Activated naive CD4-positive, alpha-beta T cell treated with anti-CD3 and anti-CD28 coated beads for 36 hours (primary cell): Measurements from ENCODE around the gene MAGEB6B. TPM values are rescaled to one million over a fixed set of nuclear protein-coding genes. Genes with fewer than 3 reads are reported as not detected.
"Not testable (repeated sequence)": the region's sequence is repeated elsewhere in the genome, so short reads cannot be mapped to it uniquely, and the experiment has no call there.

Source experiments
- CTCF ChIA-PET: fragments of 350-600 bp; sonication (Branson Sonifier 250); formaldehyde crosslinking; loops from one replicate; lab custom pipeline; 2021; ENCODE audit warnings: antibody characterized with exemption; lab: Charles Lee
- DNase-seq: peaks from one replicate; pipeline ENCODE4 v3.0.0-alpha.2; 2020
- H3K27ac Mint-ChIP-seq: one replicate; pipeline ENCODE4 v1.8.0; 2021; ENCODE audit warnings: mild to moderate bottlenecking, mixed read lengths
- H3K27me3 Mint-ChIP-seq: one replicate; pipeline ENCODE4 v1.8.0; 2021; ENCODE audit warnings: low read depth, mixed read lengths
- H3K36me3 Mint-ChIP-seq: one replicate; pipeline ENCODE4 v1.8.0; 2021; ENCODE audit warnings: low read depth, mixed read lengths
- H3K4me1 Mint-ChIP-seq: one replicate; pipeline ENCODE4 v1.8.0; 2021; ENCODE audit warnings: low read depth, mixed read lengths
- H3K4me3 Mint-ChIP-seq: one replicate; pipeline ENCODE4 v1.8.0; 2021; ENCODE audit warnings: mild to moderate bottlenecking, moderate library complexity, mixed read lengths
- H3K9me3 Mint-ChIP-seq: one replicate; pipeline ENCODE4 v1.8.0; 2021; ENCODE audit warnings: mixed read lengths
- intact Hi-C: fragments of 100-400 bp; cut with micrococcal nuclease; formaldehyde crosslinking; loops from one replicate; pipeline ENCODE4 v1.15.1; 2023
- total RNA-seq, 2 experiments: library from RNA; stranded (reverse); gene quantifications; one replicate each; pipeline ENCODE4 v1.2.3, GENCODE V29; 2021

The MAGEB6B gene, protein sequence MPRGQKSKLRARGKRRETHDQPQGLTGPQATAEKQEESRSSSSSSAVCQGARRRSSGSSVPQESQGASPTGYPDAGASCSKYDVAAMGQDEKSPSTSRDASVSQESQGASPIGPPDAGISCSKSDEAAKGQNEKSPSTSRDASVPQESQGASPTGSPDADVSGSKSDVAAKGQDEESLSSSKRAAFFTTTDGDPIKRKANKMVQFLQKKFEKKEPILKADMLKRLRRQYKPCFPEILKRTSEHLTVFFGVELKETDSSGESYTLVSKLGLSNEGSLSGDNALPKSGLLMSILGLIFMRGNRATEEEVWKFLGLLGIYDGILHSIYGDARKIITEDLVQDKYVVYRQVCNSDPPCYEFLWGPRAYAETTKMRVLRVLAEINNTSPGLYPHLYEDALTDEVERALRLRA
- not detected for total RNA-seq

DNA sequence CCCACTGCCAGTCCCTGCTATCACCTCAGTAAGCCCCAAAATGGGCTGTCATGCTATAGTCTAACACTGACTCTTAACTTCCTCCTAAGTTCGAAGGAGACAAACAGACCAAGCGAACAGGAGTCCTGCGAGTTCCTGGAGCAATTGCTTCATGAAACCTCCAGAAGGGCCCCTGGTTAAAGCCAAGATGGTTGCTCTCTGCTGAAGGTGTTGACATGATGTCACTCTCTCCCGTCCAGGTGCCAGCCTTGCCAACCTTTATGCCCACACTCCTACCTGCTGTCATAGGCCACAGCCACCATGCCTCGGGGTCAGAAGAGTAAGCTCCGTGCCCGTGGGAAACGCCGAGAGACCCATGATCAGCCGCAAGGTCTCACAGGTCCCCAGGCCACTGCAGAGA, at the start of gene MAGEB6B:
Gene MAGEB6B (plus strand): TSS at position 301 of the 400 bp plus-strand sequence. CDS start 0 bp downstream, at position 301.
- intact Hi-C loops, result no loop called here

DNA sequence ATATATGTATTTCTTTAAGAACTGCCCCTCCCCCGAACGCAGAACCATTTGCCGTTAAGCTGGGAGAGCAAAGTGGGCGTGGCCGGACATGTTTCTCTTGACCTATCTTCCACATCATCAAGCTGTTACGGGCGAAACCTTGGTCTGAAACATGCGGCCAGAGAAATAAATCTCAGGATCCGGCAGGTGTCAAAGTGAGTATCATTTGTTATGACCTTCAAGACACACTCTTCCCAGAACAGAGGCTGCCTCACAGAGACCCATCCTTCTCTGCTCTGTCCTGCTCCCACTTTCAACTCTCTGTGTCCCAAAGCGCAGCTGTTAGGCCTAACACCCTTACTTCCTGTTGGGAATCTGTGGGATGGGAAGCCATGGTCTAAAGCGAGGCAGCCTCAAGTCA, 22.1 kb upstream of the MAGEB6B start, which contains the start of gene MAGEB18:
Gene MAGEB18 (plus strand): TSS at position 70 of the 400 bp plus-strand sequence. CDS start 643 bp downstream, outside the sequence.
- Mint-ChIP-seq H3K27ac (no peak within 1 kb of the TSS), H3K27me3 (no peaks in the 10 kb centered on the region), H3K9me3 (peaks cover 2% of the 10 kb centered on the region), H3K36me3 (no peaks in the 10 kb centered on the region), H3K4me3 (no peak within 1 kb of the TSS), H3K4me1 (no peaks in the 10 kb centered on the region)
- DNase-seq, result no peak
- CTCF ChIA-PET, result no interaction called here
- intact Hi-C loops, result no loop called here

More for the DNA sequence above, at the start of gene MAGEB6B:
- DNase-seq, result no peak
- CTCF ChIA-PET, result no interaction called here
- no peaks in the 10 kb centered on the region for H3K9me3 Mint-ChIP-seq
- H3K4me3 Mint-ChIP-seq, result no peak within 1 kb of the TSS
- H3K36me3 Mint-ChIP-seq, result no peaks in the 10 kb centered on the region
- H3K4me1 Mint-ChIP-seq, result no peaks in the 10 kb centered on the region
- no peaks in the 10 kb centered on the region for H3K27me3 Mint-ChIP-seq
- no peak within 1 kb of the TSS for H3K27ac Mint-ChIP-seq

DNA sequence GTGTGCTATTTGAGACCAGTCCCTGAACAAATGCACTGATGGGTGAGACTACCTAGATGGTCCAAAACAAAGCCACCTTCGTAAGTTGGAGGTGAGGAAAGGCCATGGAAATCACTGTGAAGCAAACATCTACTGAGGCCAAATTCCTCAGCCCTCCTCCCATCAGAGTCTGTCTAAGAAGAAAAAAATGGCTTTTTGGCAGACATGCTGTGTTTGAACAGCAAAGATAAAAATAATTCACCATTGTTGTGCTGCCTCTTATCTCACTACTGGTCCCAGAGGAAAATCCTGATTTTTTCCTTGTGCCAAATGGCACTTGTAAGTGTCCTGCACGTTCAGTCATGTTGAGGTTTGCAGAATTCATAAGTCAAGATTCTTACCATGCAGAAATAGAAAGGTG, 14.4 kb upstream of the MAGEB6B start:
- Mint-ChIP-seq H3K36me3 (no peaks in the 10 kb centered on the region), H3K27ac (no peak overlapping the region), H3K9me3 (no peaks in the 10 kb centered on the region), H3K4me3 (no peak overlapping the region), H3K4me1 (no peaks in the 10 kb centered on the region), H3K27me3 (no peaks in the 10 kb centered on the region)
- intact Hi-C loops, result no loop called here
- CTCF ChIA-PET, result no interaction called here
- DNase-seq, result no peak

DNA sequence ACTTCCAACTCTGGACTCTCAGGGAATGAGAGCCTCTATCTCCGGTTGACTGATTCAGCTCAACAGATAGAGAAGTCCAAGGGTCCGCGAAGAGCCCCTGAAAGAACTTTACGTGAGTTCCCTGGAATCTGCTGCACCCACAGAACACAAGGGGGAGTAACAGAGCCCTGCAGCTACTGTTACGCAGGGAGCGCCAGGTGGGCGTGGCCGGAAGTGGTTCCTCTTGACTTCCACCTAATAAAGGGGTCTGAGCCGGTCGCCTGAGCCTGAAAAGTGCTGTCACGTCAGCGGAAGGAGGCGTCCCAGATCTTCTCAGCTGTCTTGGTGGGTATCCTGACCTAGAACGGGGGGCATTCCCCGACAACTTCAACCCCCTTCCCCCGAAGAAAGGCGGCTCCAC, 31.8 kb downstream of the MAGEB6B start, which contains the start of gene MAGEB6:
Gene MAGEB6 (plus strand): TSS at position 237 of the 400 bp plus-strand sequence. CDS start 1,407 bp downstream, outside the sequence.
- Mint-ChIP-seq H3K27me3 (no peaks in the 10 kb centered on the region), H3K36me3 (no peaks in the 10 kb centered on the region), H3K4me1 (no peaks in the 10 kb centered on the region), H3K27ac (no peak within 1 kb of the TSS), H3K9me3 (no peaks in the 10 kb centered on the region), H3K4me3 (no peak within 1 kb of the TSS)
- DNase-seq, result no peak
- intact Hi-C loops, result no loop called here
- CTCF ChIA-PET, result no interaction called here

DNA sequence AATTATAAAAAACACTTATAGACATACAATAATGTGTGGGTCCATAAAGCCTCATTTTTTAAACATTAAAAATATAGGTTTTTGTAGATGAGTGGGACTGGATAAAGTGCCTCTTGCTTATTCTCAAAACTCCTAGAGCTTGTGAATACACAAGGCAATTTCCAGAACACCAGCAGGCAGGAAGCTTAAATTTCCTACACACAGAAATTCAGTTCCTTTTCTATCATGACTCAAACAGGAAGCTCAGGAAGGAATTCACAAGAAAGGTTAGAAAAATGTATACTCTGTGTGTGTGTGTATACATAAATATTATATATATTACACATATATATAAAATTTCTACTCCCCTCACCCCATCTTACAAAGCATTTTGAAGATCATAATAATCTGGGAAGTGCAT, 43.2 kb downstream of the MAGEB6B start:
- H3K4me3 Mint-ChIP-seq, result no peak overlapping the region
- H3K27me3 Mint-ChIP-seq, result no peaks in the 10 kb centered on the region
- DNase-seq, result no peak
- intact Hi-C loops, result no loop called here
- H3K9me3 Mint-ChIP-seq, result no peaks in the 10 kb centered on the region
- H3K27ac Mint-ChIP-seq, result no peak overlapping the region
- CTCF ChIA-PET, result no interaction called here
- H3K36me3 Mint-ChIP-seq, result no peaks in the 10 kb centered on the region
- H3K4me1 Mint-ChIP-seq, result no peaks in the 10 kb centered on the region

DNA sequence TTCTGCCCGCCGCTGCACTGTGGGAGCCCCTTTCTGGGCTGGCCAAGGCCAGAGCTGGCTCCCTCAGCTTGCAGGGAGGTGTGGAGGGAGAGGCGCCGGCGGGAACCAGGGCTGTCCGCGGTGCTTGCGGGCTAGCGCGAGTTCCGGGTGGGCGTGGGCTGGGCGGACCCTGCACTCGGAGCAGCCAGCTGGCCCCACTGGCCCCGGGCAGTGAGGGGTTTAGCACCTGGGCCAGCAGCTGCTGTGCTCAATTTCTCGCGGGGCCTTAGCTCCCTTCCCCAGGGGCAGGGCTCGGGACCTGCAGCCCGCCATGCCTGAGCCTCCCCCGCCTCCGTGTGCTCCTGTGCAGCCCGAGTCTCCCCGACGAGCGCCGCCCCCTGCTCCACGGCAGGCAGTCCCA, 44.3 kb downstream of the MAGEB6B start:
- CTCF ChIA-PET, H3K36me3 Mint-ChIP-seq, H3K4me3 Mint-ChIP-seq, intact Hi-C loops, H3K27me3 Mint-ChIP-seq, H3K4me1 Mint-ChIP-seq, DNase-seq, H3K9me3 Mint-ChIP-seq, H3K27ac Mint-ChIP-seq: not testable (repeated sequence)

DNA sequence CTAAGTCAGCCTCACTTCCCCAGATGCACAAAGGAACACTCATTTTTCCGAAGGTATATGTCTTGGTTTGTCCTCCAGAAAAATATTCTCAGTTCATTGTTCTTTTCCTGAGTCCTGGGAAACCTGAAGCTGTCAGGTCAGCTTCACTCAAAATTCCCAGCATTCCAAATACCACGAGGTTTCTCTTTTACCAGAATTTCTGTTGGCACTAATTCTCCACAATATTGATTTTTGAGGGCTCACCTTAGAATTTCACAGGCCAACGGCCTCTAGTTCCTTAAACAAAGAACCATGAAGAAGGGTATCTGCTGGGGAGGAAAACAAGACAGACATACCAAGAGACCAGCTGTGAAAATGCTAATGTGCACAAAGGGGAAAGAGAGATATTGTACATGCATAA, 47.6 kb downstream of the MAGEB6B start:
- no peak overlapping the region for H3K27ac Mint-ChIP-seq
- no peak overlapping the region for H3K4me3 Mint-ChIP-seq
- intact Hi-C loops, result no loop called here
- no peaks in the 10 kb centered on the region for H3K4me1 Mint-ChIP-seq
- H3K36me3 Mint-ChIP-seq, result no peaks in the 10 kb centered on the region
- no peak for DNase-seq
- H3K9me3 Mint-ChIP-seq, result no peaks in the 10 kb centered on the region
- CTCF ChIA-PET, result no interaction called here
- H3K27me3 Mint-ChIP-seq, result no peaks in the 10 kb centered on the region

Other genes with a start within 250 kb of the MAGEB6B start
- gene MAGEB18, start 22.3 kb upstream of the MAGEB6B start, total RNA-seq, result not detected
- not detected for gene MAGEB6, start 31.8 kb downstream of the MAGEB6B start, total RNA-seq
- gene MAGEB5, start 55.6 kb downstream of the MAGEB6B start, total RNA-seq, result not detected